Measurements from ENCODE around the gene RIPPLY3.

RIPPLY3 gene, protein sequence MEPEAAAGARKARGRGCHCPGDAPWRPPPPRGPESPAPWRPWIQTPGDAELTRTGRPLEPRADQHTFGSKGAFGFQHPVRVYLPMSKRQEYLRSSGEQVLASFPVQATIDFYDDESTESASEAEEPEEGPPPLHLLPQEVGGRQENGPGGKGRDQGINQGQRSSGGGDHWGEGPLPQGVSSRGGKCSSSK

DNA sequence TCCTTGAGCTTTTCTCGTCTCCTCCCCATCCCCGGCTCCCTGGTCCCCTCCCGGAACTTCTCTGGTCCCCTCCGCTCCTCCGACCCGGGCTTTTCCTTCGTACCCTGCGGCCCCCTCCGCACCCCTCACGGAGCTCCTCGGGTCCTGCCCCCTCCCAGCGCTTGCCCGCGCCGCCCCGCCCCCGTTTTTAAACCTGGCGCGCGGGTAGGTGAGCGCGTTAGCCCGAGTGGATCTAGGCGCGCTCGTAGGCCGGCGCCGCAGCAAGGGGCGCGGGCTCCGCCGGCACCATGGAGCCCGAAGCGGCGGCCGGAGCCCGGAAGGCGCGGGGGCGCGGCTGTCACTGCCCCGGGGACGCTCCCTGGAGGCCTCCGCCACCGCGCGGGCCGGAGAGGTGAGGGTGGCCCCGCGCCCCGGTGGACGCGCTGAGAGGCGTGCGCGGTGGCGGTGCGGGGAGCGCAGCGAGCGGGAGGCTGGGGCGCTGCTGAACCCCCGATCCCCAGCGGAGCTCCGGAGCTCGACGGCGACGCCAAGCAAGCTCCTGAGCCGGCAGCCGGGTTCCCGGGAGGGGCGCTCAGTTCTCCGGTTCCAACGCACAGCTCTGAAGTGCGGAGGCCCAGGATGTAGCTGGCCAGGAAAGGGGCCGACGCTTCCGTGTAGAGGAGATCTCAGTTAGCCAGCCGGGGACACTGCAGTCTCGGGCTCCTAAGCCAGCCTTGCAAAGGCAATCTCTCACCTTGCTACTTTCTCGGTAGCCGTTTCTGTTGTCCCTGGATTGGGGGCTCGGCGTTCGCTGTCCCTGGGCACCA is at the start of gene RIPPLY3:
Gene RIPPLY3 (plus strand): TSS at position 217 of the 806 bp plus-strand sequence. CDS start 71 bp downstream, at position 288.
- TF ChIP-seq GATA3 (IDR thresholded peaks at IDR 0.05; ENCODE audit: low read depth, low read length), result no peak
- TF ChIP-seq GATA2 (IDR thresholded peaks at IDR 0.05; ENCODE audit: low read depth, low read length), result no peak

DNA sequence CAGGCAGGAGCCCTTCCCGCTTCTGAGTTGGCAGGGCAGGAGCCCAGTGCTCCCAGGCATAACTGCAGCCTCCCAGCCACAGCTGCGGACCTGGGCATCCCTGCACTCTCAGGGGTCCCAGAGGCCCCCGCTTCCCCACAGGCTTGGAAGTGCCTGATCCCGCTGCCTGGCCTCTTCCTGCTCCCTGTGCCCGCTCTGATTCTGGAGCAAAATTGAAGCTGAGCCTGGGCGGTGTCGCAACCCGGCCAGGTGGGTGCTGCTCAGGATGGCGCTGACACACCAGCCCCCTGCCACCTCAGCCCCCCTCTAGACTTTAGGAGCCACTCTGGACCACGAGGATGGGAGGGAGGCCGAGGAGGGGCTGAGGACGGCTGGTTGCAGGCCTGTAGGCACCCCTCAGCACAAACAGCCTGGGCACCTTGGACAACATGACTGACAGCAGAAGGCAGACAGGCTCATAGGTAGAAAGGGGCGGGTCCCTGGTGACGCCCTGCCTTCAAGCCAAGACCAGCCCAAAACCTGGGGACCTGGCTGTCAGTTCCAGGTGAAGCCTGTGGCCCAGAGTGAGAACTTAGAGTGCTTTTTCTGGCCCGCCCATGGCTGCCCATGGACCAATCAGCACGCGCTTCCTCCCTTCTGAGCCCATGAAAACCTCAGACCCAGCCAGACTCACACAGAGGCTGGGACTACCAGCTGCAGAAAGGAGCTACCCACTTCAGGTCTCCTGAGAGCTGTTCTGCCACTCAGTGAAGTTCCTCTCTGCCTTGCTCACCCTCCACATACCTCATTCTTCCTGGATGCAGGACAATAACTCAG is 47.3 kb upstream of the RIPPLY3 start:
- TF ChIP-seq GATA2 (IDR thresholded peaks at IDR 0.05; ENCODE audit: low read depth, low read length) (no peak), GATA3 (IDR thresholded peaks at IDR 0.05; ENCODE audit: low read depth, low read length) (no peak)

DNA sequence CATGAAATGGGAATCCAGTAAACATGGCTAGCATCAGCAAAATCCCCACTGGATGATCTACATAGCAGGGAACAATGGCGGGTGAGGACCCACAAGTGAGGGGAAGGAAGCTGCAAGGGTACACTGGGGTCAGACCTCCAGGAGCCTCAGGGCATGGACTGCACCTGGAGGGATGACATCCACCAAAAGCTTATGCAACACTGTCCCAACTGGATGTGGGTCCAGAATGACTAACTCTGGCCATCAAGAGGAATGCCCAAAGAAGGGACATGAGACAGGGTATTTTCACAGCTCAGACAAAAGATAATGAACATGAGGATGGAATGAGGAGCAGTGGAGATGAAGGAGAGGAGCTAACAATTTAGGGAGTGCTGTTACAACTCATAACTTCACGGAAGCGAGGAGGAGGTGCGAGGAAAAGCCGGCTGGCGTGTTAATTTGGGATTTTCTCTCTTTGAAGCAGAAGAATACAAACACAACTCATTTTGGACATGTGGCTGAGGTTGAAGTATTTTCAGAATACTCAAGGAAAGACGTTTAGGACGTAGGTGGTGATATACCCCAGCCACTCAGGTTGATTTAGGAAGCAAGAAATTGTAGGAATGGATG is 45.7 kb upstream of the RIPPLY3 start:
- no peak for TF ChIP-seq GATA2 (IDR thresholded peaks at IDR 0.05; ENCODE audit: low read depth, low read length)
- no peak for TF ChIP-seq GATA3 (IDR thresholded peaks at IDR 0.05; ENCODE audit: low read depth, low read length)

DNA sequence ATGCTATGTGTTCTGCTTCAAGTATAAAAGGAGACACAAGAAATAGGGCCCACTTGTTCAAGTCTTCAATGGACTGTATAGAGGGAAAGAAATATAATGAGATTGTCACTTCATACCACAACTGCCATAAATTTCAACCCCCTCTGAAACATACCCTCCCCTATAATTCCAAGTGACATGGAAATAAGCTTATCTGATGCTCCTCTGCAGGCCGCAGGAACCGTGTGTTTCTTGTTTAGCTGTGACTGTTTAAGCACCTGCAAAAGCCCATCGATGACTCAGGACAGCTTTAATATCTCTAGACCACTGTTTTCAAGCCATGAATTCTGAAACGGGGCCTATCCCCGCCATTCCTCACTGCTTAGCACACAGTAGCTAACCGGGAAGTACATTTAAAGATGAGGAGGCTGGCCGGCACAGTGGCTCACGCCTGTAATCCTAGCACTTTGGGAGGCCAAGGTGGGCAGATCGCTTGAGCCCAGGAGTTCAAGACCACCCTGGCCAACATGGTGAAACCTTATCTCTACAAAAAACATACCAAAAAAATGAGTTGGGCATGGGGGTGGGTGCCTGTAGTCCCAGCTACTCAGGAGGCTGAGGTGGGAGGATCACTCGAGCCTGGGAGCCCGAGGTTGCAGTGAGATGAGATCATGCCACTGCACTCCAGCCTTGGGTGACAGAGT is 44.3 kb upstream of the RIPPLY3 start:
- no peak for TF ChIP-seq GATA3 (IDR thresholded peaks at IDR 0.05; ENCODE audit: low read depth, low read length)
- peak; percentile 55; the same call in 1 of the 2 replicates for TF ChIP-seq GATA2 (IDR thresholded peaks at IDR 0.05; ENCODE audit: low read depth, low read length)

DNA sequence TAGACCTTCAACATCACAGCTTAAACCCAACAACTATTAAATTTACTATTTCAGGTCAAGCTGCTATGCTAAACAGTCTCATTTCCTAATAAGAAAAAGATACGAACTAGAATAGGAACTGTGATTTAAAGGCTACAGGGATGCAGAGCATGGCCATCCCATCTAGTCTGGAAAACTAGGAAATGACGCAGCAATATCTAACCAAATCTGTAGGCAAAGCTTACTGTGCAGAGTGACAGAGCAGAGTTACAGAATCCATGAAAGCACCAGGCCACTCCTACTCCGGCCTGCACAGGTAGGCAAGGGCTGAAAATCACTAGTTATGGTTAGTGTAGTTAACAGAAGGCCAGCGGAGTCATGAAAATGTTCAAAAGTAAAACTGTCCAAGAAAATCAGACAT is 42.1 kb upstream of the RIPPLY3 start:
- TF ChIP-seq GATA2 (IDR thresholded peaks at IDR 0.05; ENCODE audit: low read depth, low read length) (no peak), GATA3 (IDR thresholded peaks at IDR 0.05; ENCODE audit: low read depth, low read length) (no peak)

DNA sequence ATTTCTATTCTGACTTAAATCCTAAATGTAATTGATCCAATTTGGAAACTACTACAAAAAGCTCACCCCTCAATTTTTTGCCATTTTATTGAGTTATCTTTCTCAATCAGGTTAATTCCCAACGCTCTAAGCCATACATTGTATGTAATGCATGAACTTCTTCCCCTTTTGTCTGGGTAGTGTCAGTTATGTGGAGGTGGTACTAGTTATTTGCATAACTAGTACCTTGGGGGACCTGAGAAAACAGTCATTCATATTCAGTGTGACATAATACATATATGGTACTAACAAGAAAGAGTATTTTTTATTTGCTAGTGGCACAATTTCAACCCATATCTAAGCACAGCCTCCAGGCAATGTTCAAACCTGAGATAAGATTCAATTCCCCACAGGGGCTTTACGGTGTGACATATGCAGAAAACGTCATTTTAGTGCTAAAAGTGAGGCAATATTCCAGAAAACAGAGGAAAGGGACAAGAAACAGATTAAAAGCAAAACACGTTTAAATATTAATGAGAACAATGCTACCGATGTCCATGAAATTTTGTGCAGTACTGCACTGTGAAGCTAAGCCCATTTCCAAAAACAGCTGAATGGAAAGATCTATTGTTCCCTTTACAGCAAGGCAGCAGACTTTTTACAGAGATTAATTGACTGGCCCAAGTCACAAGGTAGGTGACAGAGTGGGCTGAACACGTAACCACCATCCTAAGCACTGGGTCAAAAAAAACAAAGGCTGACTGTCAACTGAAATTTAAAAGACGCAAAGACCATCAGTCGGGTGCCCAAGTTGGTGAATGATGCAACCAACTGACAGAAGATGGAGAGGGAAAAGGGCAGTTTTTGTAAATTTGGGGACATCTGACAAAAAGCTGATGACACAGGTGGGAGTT is 41.4 kb upstream of the RIPPLY3 start:
- TF ChIP-seq GATA2 (IDR thresholded peaks at IDR 0.05; ENCODE audit: low read depth, low read length), result no peak
- no peak for TF ChIP-seq GATA3 (IDR thresholded peaks at IDR 0.05; ENCODE audit: low read depth, low read length)

DNA sequence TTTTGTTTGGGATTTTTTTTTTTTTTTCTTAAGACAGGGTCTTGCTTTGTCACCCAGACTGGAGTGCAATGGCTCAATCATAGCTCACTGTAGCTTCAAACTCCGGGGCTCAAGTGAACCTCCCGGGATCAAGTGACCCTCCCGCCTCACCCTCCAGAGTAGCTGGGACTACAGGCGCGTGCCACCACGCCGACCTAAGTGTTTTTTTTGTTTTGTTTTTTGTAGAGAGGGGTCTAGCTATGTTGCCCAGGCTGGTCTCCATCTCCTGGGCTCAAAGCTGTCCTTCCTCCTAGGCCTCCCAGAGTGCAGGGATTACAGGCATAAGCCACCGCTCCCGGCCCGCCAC is 40.8 kb upstream of the RIPPLY3 start:
- no peak for TF ChIP-seq GATA2 (IDR thresholded peaks at IDR 0.05; ENCODE audit: low read depth, low read length)
- no peak for TF ChIP-seq GATA3 (IDR thresholded peaks at IDR 0.05; ENCODE audit: low read depth, low read length)

DNA sequence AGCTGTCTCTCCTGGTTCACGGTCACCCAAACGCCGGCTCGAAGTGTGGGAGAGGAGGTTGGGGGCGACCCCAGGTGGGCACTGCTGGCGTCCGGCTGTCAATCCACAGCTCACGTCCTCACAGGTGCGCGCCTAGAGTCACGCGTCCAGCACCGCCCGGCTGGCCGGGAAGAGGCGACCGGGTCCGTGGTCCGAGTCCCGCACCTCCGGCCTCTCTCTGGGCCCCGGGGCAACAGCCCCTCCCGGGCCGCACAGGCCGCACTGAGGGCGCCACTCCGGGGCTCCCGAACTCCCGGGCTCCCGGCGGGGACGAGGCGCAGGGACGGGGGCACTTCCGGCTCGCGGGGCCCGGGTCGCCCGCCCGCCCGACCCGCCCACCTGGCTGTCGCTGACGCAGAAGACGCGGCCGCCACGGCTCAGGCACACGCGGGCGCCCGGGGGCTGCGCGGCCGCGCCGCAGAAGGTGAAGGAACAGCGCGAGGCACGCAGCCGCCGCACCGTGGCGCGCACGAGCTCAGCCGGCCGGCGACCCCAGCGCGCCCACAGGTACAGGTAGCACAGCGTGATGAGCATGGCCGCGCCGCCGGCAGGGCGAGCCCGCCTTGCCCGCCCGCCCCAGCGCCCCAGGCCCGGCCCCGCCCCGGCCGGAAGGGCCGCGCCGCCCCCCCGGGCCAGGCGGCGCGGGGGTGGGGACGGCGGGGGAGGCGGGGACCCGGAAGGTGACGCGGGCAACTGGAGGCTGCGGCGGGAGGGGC is 40.3 kb upstream of the RIPPLY3 start, which contains the start of gene HLCS:
Gene HLCS (minus strand): TSS at position 604 of the 755 bp plus-strand sequence. CDS start 31 bp downstream, at position 573.
- TF ChIP-seq GATA2 (IDR thresholded peaks at IDR 0.05; ENCODE audit: low read depth, low read length), result no peak
- TF ChIP-seq GATA3 (IDR thresholded peaks at IDR 0.05; ENCODE audit: low read depth, low read length), result no peak

DNA sequence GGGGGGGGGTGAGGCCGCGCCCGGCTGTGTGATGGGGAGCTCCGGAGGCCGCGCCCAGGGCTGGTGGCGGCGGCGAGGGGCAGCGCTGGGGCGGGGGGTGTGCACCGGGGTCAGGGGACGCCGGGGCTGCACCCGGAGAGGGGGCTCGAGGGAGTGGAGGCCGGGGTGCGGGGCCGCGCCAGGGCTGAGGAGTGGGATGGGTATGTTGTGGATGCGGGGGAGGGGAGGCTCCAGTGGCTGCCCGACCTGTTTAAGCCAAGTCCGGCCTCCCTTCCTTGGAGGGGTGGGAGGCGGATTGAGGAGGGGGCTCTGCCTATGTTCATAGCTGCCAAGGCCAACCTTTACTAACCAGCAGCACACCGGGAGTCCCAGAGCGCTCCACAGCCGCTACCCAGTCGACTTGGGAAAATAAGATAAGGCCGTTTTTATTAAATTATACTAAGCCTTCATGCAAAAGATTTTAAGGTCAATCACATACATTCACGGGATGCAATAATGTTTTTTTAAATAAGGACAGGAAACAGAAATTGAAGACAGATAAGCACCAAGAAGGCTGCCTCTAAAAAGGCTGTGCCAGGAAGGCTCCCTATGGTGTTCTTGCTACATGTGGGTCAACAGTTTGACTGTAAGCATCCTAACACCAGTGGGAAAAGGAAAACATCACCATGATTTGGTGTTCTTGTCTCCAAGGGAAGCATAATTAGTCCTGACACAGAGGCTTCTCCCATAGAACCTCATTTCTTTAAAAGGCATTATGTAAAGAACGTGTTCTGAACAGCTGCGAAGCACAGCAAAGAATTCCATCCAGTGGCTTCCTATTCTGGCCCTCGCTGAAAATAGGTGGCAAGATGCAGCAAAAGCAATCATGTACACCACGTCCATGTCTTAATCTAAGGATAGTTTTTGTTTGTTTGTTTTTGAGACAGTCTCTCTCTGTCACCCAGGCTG is 39.4 kb upstream of the RIPPLY3 start:
- TF ChIP-seq GATA3 (IDR thresholded peaks at IDR 0.05; ENCODE audit: low read depth, low read length), result no peak
- TF ChIP-seq GATA2 (IDR thresholded peaks at IDR 0.05; ENCODE audit: low read depth, low read length), result no peak

DNA sequence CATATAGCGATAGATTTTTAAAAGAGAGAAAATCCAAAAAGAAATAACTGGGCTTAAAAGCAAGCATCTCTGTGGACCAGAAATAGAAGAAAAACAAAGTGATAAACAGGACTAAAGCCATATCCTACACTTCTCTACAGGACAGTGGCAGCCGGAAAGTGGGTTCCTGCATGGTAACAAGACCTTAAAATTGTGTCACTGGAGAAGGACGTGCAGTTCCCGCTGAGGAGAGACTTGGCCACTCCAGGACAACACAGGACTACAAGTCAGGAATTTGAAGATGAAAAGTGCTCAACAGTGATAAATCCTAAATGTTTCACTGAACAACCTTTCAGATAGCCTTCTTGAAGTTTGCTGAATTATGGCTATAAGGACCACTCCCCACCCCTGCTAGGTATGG is 38.1 kb upstream of the RIPPLY3 start:
- TF ChIP-seq GATA2 (IDR thresholded peaks at IDR 0.05; ENCODE audit: low read depth, low read length), result no peak
- TF ChIP-seq GATA3 (IDR thresholded peaks at IDR 0.05; ENCODE audit: low read depth, low read length), result no peak

DNA sequence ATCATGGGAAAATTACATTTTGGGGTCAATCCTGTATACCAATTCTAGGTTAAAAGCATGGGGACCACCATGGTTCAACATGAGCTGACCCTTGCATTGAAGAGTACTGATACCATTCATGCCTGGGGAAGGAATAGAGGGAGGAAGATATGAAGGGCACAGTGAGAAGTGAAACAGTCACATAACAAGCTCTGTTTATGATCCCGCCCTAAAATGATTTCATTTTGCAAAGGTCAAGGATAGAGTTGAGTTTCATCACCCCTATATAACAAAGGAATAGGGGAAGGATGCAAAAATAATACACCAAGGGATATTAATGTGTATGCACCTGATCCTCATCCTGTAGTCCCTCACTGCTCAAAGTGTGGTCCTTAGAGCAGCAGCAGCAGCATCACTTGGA is 37.5 kb upstream of the RIPPLY3 start:
- no peak for TF ChIP-seq GATA2 (IDR thresholded peaks at IDR 0.05; ENCODE audit: low read depth, low read length)
- no peak for TF ChIP-seq GATA3 (IDR thresholded peaks at IDR 0.05; ENCODE audit: low read depth, low read length)
